Neural progenitor cell (in vitro differentiated cells): ENCODE results near the gene SHISAL1.
"Not testable (repeated sequence)": the region's sequence is repeated elsewhere in the genome, so short reads cannot be mapped to it uniquely, and the experiment has no call there.

ENCODE experiments used
- EZH2 ChIP-seq: fragments of 200-600 bp; sonication (generic); IDR thresholded peaks from 2 replicates; pipeline ENCODE4 v1.6.1; 2017; ENCODE audit warnings: antibody characterized with exemption, mild to moderate bottlenecking, moderate library complexity
- EZH2phosphoT487 ChIP-seq: fragments of 200-600 bp; sonication (generic); IDR thresholded peaks from 2 replicates; pipeline ENCODE4 v1.6.1; 2017; ENCODE audit warnings: antibody characterized with exemption
- TF ChIP-seq, protein P1 (sequence below): fragments of 200-600 bp; sonication (generic); IDR thresholded peaks from 2 replicates; pipeline ENCODE4 v1.5.1; 2017; ENCODE audit warnings: antibody characterized with exemption, mild to moderate bottlenecking

DNA sequence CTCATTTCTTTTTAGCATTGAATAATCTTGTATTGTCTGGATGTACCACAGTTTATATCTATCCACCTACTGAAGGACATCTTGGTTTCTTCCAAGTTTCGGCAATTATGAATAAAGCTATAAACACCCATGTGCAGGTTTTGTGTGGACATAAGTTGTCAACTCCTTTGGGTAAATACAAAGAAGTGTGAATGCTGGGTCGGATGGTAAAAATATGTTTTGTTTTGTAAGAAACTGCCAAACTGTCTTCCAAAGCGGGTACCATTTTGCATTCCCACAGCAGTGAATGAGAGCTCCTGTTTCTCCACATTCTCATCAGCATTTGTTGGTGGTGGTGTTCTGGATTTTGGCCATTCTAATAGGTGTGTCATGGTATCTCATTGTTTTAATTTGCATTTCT lies 71.6 kb downstream of the SHISAL1 start:
- TF ChIP-seq, protein P1, sequence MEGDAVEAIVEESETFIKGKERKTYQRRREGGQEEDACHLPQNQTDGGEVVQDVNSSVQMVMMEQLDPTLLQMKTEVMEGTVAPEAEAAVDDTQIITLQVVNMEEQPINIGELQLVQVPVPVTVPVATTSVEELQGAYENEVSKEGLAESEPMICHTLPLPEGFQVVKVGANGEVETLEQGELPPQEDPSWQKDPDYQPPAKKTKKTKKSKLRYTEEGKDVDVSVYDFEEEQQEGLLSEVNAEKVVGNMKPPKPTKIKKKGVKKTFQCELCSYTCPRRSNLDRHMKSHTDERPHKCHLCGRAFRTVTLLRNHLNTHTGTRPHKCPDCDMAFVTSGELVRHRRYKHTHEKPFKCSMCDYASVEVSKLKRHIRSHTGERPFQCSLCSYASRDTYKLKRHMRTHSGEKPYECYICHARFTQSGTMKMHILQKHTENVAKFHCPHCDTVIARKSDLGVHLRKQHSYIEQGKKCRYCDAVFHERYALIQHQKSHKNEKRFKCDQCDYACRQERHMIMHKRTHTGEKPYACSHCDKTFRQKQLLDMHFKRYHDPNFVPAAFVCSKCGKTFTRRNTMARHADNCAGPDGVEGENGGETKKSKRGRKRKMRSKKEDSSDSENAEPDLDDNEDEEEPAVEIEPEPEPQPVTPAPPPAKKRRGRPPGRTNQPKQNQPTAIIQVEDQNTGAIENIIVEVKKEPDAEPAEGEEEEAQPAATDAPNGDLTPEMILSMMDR, result not testable (repeated sequence)
- TF ChIP-seq EZH2phosphoT487, EZH2: not testable (repeated sequence)
